ENCODE data around the gene BHLHE40. TPM values are rescaled to one million over a fixed set of nuclear protein-coding genes. Genes with fewer than 3 reads are reported as not detected.

Gene BHLHE40
- total and polyA plus RNA-seq, 2 of the 8 experiments (the other 6 are each of a cell fraction or from before 2014, with no cell fraction given): 1.5 to 2.2 TPM

DNA sequence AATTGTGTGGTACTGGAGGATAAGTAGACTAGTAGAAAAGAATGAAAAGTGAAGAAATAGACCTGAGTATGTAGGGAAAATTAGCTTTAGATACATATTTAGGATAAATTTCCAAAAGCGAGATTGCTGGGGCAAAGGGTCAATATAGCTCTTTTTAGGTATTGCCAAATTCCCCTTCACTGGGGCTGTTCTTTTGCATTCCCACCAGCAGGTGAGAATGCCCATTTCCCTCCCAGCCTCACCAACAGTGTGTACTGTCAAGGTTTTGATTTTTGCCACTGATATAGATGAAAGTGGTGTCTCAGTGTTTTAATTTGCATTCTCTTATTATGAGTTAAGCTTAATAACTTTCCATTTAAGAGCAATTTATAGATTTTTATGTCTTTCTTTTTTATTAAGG is 35.7 kb upstream of the BHLHE40 start:
- H2BK15ac ChIP-seq (ENCODE audit: low read length): no peak overlapping the region
- H3K4ac ChIP-seq (replicated peaks; ENCODE audit: insufficient read length, low read depth, low read length): no peak overlapping the region
- no peak overlapping the region for H4K5ac ChIP-seq (ENCODE audit: insufficient read length, low read depth, low read length)
- no peak overlapping the region for H2BK20ac ChIP-seq (ENCODE audit: low read length)
- no peak overlapping the region for H2BK12ac ChIP-seq (ENCODE audit: low read depth, low read length)
- H3K4me2 ChIP-seq (ENCODE audit: insufficient read depth in 1 of 2, low read depth in 2 of 2, low read length in 2 of 2): no peak overlapping the region
- H3K4me1 ChIP-seq (replicated peaks in 1 of 4; ENCODE audit: control insufficient read depth in 3 of 4, insufficient read depth in 4 of 4, low read length in 3 of 4): peaks cover 0 to 2% (median 0%) of the 10 kb centered on the region in 4 experiments; a peak in 1 of 7 replicates
- no peak overlapping the region for H3K23ac ChIP-seq (ENCODE audit: insufficient read length)
- TF ChIP-seq TEAD4 (IDR thresholded peaks at IDR 0.05; ENCODE audit: low read depth, low read length): peak; percentile 96
- TF ChIP-seq, protein P1, sequence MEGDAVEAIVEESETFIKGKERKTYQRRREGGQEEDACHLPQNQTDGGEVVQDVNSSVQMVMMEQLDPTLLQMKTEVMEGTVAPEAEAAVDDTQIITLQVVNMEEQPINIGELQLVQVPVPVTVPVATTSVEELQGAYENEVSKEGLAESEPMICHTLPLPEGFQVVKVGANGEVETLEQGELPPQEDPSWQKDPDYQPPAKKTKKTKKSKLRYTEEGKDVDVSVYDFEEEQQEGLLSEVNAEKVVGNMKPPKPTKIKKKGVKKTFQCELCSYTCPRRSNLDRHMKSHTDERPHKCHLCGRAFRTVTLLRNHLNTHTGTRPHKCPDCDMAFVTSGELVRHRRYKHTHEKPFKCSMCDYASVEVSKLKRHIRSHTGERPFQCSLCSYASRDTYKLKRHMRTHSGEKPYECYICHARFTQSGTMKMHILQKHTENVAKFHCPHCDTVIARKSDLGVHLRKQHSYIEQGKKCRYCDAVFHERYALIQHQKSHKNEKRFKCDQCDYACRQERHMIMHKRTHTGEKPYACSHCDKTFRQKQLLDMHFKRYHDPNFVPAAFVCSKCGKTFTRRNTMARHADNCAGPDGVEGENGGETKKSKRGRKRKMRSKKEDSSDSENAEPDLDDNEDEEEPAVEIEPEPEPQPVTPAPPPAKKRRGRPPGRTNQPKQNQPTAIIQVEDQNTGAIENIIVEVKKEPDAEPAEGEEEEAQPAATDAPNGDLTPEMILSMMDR (IDR thresholded peaks at IDR 0.05; ENCODE audit: control extremely low read depth in 1 of 3, insufficient read depth in 1 of 3, low read depth in 1 of 3, low read length in 3 of 3): peak; percentile 36 to 61 (median 37)
- peak; percentile 69; the same call in 1 of the 2 replicates for TF ChIP-seq CEBPB (IDR thresholded peaks at IDR 0.05; ENCODE audit: low read depth, low read length)
- no peak for TF ChIP-seq CHD2 (IDR thresholded peaks at IDR 0.05; ENCODE audit: low read length)
- TF ChIP-seq, protein P2, sequence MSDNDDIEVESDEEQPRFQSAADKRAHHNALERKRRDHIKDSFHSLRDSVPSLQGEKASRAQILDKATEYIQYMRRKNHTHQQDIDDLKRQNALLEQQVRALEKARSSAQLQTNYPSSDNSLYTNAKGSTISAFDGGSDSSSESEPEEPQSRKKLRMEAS (IDR thresholded peaks at IDR 0.05): no peak
- TF ChIP-seq POLR2AphosphoS5 (IDR thresholded peaks at IDR 0.05; ENCODE audit: low read depth, low read length): no peak
- TF ChIP-seq RNF2 (IDR thresholded peaks at IDR 0.05; ENCODE audit: borderline replicate concordance, low read depth, low read length, missing control alignments, poor library complexity, severe bottlenecking): no peak
- peak; percentile 14 to 25; a peak in 2 of 4 replicates for TF ChIP-seq RAD21 (IDR thresholded peaks at IDR 0.05 in 1 of 2, conservative IDR thresholded peaks at IDR 0.05 in 1 of 2; ENCODE audit: low read depth in 2 of 2, low read length in 2 of 2)
- FAIRE-seq: no peak
- H3K4me3 ChIP-seq (ENCODE audit: extremely low read depth in 1 of 4, insufficient read depth in 2 of 4, low read depth in 3 of 4, low read length in 4 of 4): no peak overlapping the region
- no peak overlapping the region for H3K18ac ChIP-seq (ENCODE audit: extremely low read depth, low read length)
- 95% methylated on average over 1 of the region's 1 CpG; no CpG with 5 or more reads in 1 of the 2 experiments for WGBS, 2 experiments (ENCODE audit: extremely low coverage in 1 of 2, insufficient coverage in 1 of 2, insufficient read length in 1 of 2, insufficient replicate concordance in 2 of 2, low coverage in 1 of 2, low lambda C conversion rate in 2 of 2, missing lambda C conversion rate in 1 of 2)
- ChIA-PET POLR2A (ENCODE audit: partially characterized antibody) (no interaction called here), CTCF (ENCODE audit: partially characterized antibody) (interaction anchor here (0.5 to 2.7 kb wide), 29 partner anchors 8 to 591 kb away, joined by 3 to 19 read pairs (median 4); no protein-coding TSS in a partner anchor)
- no peak overlapping the region for H4K8ac ChIP-seq (ENCODE audit: extremely low read depth, insufficient read depth, low read length)
- no peak overlapping the region for H2AFZ ChIP-seq (ENCODE audit: low read length)
- no peaks in the 10 kb centered on the region for H3K23me2 ChIP-seq (ENCODE audit: low read depth, low read length)
- no peaks in the 10 kb centered on the region for H3K36me3 ChIP-seq (ENCODE audit: control insufficient read depth in 2 of 4, insufficient read depth in 4 of 4, low read length in 3 of 4)
- no peaks in the 10 kb centered on the region for H3K9me3 ChIP-seq (ENCODE audit: insufficient read depth in 2 of 2, low read depth in 1 of 2, low read length in 1 of 2)
- H3K79me2 ChIP-seq (ENCODE audit: control insufficient read depth in 1 of 2, insufficient read depth in 2 of 2, low read length in 2 of 2): no peaks in the 10 kb centered on the region
- H3K56ac ChIP-seq (replicated peaks; ENCODE audit: insufficient read length, low read depth, low read length): no peak overlapping the region
- no peak overlapping the region for H3K14ac ChIP-seq (ENCODE audit: insufficient read length)
- no peak overlapping the region for H4K91ac ChIP-seq (replicated peaks; ENCODE audit: insufficient read length, low read length)
- H4K20me1 ChIP-seq (replicated peaks in 1 of 2; ENCODE audit: control insufficient read depth in 1 of 2, insufficient read depth in 2 of 2, low read length in 2 of 2): no peaks in the 10 kb centered on the region
- no peak overlapping the region for H2BK120ac ChIP-seq (replicated peaks; ENCODE audit: low read depth, low read length)
- H3K27ac ChIP-seq (ENCODE audit: low read depth, low read length): no peak overlapping the region
- H3K27me3 ChIP-seq (replicated peaks in 1 of 4; ENCODE audit: control insufficient read depth in 3 of 4, extremely low read depth in 1 of 4, insufficient read depth in 3 of 4, low read length in 3 of 4): no peaks in the 10 kb centered on the region
- no peak for DNase-seq (ENCODE audit: low read depth in 1 of 2, low spot score in 2 of 2)
- no peak overlapping the region for H2BK5ac ChIP-seq (ENCODE audit: low read depth, low read length)
- H3K79me1 ChIP-seq (ENCODE audit: low read depth, low read length): no peaks in the 10 kb centered on the region
- no peak overlapping the region for H2AK5ac ChIP-seq (ENCODE audit: low read depth, low read length)
- H3K9ac ChIP-seq (replicated peaks in 1 of 4; ENCODE audit: extremely low read depth in 1 of 4, low read depth in 3 of 4, low read length in 3 of 4): no peak overlapping the region
